Tibial nerve (tissue), 4 donors: ENCODE data around the gene ADGB. TPM values are rescaled to one million over a fixed set of nuclear protein-coding genes. Genes with fewer than 3 reads are reported as not detected.

Source experiments
- DNase-seq, 2 donors: peaks; one replicate each; pipeline ENCODE4 v3.0.0-alpha.2; 2019; ENCODE audit warnings: low spot score in 2 of 2
- H3K27ac ChIP-seq, 4 donors: fragments of 200-600 bp; sonication (generic) in 3 of 4; one replicate each; pipeline ENCODE4 v1.5.1; 2017 to 2019; ENCODE audit warnings: mild to moderate bottlenecking in 1 of 4
- H3K27me3 ChIP-seq, 2 donors: fragments of 200-600 bp; sonication (generic) in 1 of 2; one replicate each; pipeline versions ENCODE4 v1.5.1 to v1.6.0; 2017 to 2019
- H3K36me3 ChIP-seq, 3 donors: fragments of 200-600 bp; sonication (generic); one replicate each; pipeline ENCODE4 v1.5.1; 2018 to 2019
- H3K4me1 ChIP-seq, 4 donors: fragments of 200-600 bp; sonication (generic) in 3 of 4; one replicate each; pipeline ENCODE4 v1.5.1; 2017 to 2019
- H3K4me3 ChIP-seq, 4 donors: fragments of 200-600 bp; sonication (generic) in 3 of 4; one replicate each; pipeline ENCODE4 v1.5.1; 2017 to 2019; ENCODE audit warnings: mild to moderate bottlenecking in 1 of 4, moderate library complexity in 1 of 4
- H3K9me3 ChIP-seq, 4 donors: fragments of 200-600 bp; sonication (generic) in 3 of 4; one replicate each; pipeline ENCODE4 v1.5.1; 2017 to 2019
- EP300 ChIP-seq, 2 donors: sonication (generic); formaldehyde crosslinking; IDR thresholded peaks; one replicate each; pipeline ENCODE4 v1.6.1; 2017; ENCODE audit warnings: antibody characterized with exemption in 2 of 2, mild to moderate bottlenecking in 1 of 2
- POLR2A ChIP-seq, 2 donors: fragments of 450-650 bp; IDR thresholded peaks; one replicate each; pipeline ENCODE4 v1.6.1; 2017; ENCODE audit warnings: antibody characterized with exemption in 2 of 2, mild to moderate bottlenecking in 2 of 2, moderate library complexity in 2 of 2
- WGBS, 2 donors: methylation state at CpG; one replicate each; pipeline ENCODE4 v1.1.5; 2018; 5-methylcytosine and 5-hydroxymethylcytosine counted together
- small RNA-seq: library from RNA; depleted of rRNA; stranded (forward); fragments of <200 nt; gene quantifications from one replicate; pipeline ENCODE3, GENCODE V24; 2016
- total RNA-seq, 4 donors: library from RNA; depleted of rRNA; stranded (reverse); fragments of >200 nt; gene quantifications; one replicate each; pipeline ENCODE4 v1.1.0, GENCODE V29; 2016
- TF ChIP-seq, protein P1 (sequence below), 5 experiments: fragments of 200-600 bp in 3 of 5; fragments of 450-650 bp in 2 of 5; sonication (generic) in 3 of 5; IDR thresholded peaks; one replicate each; pipeline ENCODE4 v1.5.1; 2016 to 2019; ENCODE audit warnings: antibody characterized with exemption in 5 of 5, mild to moderate bottlenecking in 3 of 5, moderate library complexity in 2 of 5

The ADGB gene
- total RNA-seq, 4 donors from 2014 or later, result not detected

DNA sequence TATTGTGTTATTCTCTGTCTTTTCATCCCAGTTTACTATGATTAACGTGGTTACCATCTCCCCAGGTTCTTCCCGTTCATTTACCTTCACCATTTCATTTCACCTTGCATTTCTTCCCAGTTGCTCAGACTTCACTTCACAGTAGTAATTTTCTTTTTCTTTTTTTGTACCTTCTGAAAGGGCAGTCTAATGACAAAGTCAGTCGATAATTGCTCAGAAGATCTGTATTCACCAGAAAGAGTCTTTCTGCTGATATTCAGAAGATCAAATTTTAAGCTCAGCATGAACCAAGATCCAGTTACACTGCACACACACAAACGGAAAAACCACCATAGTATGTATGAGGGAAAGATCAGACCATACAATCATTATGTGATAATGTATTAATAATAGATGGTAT lies 265.5 kb downstream of the ADGB start:
- H3K4me3 ChIP-seq, result no peak overlapping the region
- no peaks in the 10 kb centered on the region for H3K4me1 ChIP-seq
- TF ChIP-seq POLR2A (IDR thresholded peaks at IDR 0.05) (no peak), EP300 (IDR thresholded peaks at IDR 0.05) (no peak)
- TF ChIP-seq, protein P1, sequence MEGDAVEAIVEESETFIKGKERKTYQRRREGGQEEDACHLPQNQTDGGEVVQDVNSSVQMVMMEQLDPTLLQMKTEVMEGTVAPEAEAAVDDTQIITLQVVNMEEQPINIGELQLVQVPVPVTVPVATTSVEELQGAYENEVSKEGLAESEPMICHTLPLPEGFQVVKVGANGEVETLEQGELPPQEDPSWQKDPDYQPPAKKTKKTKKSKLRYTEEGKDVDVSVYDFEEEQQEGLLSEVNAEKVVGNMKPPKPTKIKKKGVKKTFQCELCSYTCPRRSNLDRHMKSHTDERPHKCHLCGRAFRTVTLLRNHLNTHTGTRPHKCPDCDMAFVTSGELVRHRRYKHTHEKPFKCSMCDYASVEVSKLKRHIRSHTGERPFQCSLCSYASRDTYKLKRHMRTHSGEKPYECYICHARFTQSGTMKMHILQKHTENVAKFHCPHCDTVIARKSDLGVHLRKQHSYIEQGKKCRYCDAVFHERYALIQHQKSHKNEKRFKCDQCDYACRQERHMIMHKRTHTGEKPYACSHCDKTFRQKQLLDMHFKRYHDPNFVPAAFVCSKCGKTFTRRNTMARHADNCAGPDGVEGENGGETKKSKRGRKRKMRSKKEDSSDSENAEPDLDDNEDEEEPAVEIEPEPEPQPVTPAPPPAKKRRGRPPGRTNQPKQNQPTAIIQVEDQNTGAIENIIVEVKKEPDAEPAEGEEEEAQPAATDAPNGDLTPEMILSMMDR (IDR thresholded peaks at IDR 0.05), result no peak
- H3K27me3 ChIP-seq, result no peaks in the 10 kb centered on the region
- 84 to 87% methylated on average over 4 of the region's 4 CpGs for WGBS, 2 donors
- H3K36me3 ChIP-seq, result no peaks in the 10 kb centered on the region
- H3K9me3 ChIP-seq, result peaks cover 0 to under 1% (median 0%) of the 10 kb centered on the region in 4 donors
- DNase-seq, result no peak
- H3K27ac ChIP-seq, result no peak overlapping the region

DNA sequence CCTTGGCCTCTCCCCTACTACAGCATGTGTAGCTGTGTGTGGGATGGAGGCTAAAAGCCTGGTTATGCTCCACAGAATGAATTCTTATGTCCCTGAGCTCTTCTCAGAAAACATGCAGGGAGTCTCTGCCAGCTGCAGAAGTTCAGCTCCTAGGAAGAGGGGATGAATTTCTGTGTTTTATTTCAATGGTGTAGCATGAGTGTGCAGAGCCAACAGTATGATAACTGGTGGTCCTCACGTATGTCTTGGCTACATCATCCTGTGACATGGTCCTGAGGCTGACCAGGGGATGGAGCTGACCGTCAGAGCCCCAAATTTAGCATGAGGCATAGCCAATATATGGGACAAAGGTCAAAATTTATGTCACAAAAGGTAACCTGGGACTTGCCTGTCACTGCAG lies 266.1 kb downstream of the ADGB start:
- WGBS, 2 donors, result 79 to 83% methylated on average over 2 of the region's 2 CpGs
- no peak overlapping the region for H3K27ac ChIP-seq
- TF ChIP-seq POLR2A (IDR thresholded peaks at IDR 0.05) (no peak), EP300 (IDR thresholded peaks at IDR 0.05) (no peak)
- TF ChIP-seq, protein P1 (IDR thresholded peaks at IDR 0.05), result no peak

More for the DNA sequence above, 266.1 kb downstream of the ADGB start:
- Histone ChIP-seq H3K36me3 (no peaks in the 10 kb centered on the region), H3K27me3 (no peaks in the 10 kb centered on the region), H3K9me3 (no peaks in the 10 kb centered on the region), H3K4me1 (no peaks in the 10 kb centered on the region), H3K4me3 (no peak overlapping the region)
- DNase-seq, result no peak

Small RNA genes lying within 50 kb of the gene (small RNA-seq; reads per million reads assigned to genes)
- not detected for gene RNU6-906P

Other genes with a start within 250 kb of the ADGB start
- gene RAB32, start 55.1 kb upstream of the ADGB start, total RNA-seq, result 10 to 100 TPM; 23.2 to 44.4 (median 25.1) TPM